ENCODE results near the gene DAPK2.

DAPK2 gene

DNA sequence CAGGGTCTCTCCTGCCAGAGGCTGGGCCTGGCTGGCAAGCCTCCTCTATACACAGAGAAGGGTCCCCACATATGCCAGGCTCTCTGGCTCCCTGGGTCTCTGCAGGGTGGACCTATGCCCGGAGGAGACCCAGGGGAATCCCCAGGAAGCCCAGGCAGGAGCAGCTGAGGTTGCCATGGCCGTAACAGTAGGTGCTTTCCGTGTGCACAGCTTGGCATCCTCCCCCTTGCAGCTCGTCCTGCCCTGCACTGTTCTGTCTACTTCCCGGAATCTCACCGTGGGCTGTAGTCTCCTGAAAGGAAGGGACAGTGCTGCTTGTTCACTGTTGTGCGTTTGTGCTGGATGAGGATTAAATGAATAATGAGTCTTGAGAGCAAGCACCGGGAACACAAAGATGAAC lies 47.8 kb downstream of the DAPK2 start:
- no peak for DNase-seq (ENCODE audit: low read depth in 2 of 2)

DNA sequence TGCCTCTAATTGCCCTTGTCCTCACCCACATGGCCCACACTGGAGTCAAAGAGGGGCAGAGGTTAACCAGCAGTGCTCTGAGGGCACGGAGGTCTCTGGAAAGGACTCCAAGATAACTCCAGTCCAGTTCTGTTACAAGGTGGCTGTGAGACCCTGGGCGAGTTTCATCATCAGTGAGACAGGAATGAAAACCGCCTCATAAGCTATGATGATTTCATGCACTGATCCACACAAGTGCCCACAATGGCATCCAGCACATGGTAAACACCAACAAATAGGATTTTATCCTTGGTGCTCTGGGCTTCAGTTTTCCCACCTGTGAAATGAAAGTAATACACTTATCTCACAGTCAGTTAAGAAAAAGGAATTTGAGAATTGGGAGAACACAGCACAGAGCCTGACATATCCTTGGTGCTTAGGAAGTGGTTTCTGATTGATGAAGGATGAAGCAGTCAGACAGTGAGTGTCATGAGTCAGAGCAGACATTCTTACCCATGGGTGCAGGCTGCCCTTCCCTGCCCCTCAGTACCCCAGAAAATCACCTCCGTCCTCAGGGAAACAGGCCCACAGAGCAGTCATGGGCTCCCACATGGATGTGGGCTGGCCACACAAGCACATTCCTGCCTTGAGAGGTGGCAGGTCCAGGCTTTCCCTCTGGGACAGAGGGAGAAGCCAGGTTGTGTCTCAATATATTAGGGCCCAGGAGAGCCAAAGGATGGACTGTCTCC lies 48.4 kb downstream of the DAPK2 start:
- DNase-seq (ENCODE audit: low read depth in 2 of 2): no peak

GRCh38 chr15:63996794-63997357 lies 49.4 kb downstream of the DAPK2 start:
- no peak for DNase-seq (ENCODE audit: low read depth in 2 of 2)

- DNase-seq (ENCODE audit: low read depth in 2 of 2): no peak
Observed at GRCh38 chr15:63995789-63996188, 50.5 kb downstream of the DAPK2 start.

DNA sequence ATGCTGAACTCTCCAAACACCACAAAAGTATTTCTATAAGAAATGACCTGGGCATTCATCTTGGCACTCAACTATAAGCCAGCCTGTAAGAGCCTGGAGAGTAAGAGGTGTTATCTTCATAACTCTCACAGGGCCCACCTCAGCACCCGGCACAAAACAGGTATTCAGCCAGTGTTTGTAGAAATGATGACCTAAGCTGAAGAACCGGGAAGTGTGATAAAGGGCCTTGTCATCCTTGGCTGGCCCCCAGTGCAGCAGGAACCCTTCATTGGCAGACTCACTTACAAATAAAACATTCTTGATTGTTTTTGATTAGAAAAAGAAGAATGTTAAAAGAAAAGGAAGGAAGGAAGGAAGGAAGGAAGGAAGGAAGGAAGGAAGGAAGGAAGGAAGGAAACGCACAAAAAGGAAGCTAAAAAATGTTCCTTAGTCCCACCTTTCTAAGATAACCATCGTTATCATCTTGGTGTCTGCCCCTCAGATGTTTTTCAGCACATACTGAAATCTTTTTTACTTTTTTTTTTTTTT lies 52.1 kb downstream of the DAPK2 start:
- no peak for DNase-seq (ENCODE audit: low read depth in 2 of 2)

DNA sequence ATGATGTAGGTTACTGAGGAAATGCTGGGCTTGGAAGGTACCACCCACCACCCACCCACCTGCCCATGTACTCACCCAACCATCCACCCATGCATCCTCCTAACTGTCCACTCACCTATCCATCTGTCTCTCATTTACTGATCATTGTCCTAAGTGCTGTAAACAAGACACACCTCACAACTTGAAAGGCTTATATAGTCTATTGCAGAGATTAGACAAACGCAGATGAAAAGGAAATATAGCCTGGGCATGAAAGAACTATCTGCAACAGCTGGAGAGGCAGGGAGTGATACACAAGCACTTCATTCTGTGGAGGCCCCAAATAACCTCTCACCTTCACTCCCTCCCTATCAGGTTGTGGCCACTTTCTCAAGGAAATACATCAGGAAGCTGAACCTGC lies 54.0 kb downstream of the DAPK2 start:
- DNase-seq (ENCODE audit: low read depth in 2 of 2): no peak

GRCh38 chr15:63991706-63992105 lies 54.6 kb downstream of the DAPK2 start:
- DNase-seq (ENCODE audit: low read depth in 2 of 2): no peak

DNA sequence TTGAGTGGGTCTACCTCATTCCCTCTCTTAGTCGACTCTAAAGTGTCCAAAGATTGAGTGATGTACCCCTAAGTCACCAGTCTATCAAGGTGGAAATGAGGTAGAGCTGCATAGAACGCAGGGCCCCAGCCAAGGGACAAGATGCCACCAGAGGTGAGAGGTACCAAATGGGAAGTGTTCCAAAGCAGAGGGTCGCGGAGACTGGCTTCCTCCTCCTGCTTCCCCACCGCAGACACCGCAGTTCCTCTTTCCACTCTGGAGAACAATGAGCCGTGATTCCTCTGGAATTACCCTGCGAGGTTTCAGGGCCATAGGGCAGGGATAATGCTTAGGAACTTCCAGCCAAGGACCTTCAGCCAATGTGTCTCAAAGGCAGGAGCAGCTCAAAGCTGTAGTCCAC lies 55.8 kb downstream of the DAPK2 start:
- no peak for DNase-seq (ENCODE audit: low read depth in 2 of 2)

DNA sequence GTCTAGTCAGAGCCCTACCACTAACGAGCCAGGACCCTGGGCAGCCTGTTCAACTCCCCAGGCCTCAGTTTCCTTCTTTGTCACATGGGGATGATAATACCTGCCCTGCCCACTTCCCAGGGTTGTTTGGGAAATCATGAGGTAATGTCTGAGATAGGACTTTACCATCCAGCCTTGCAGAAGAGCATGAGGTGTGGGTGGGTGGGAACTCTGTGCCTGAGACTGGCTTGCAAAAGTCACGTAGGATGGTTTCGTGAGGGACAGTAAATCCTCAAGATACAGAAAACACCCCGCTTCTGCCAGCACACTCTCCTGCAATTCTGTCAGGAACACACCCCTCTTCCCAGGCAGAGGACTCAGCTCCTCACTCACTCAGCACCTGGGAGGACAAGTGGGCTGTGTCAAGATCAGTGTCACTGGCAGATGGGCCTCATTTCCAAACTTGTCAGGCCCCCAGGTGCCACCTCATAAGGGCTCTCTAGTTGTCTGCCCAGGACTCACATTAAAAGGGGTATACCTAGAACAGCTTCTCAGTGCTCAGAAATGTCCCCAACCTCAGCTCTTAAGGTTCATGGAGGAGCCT lies 58.4 kb downstream of the DAPK2 start:
- no peak for DNase-seq (ENCODE audit: low read depth in 2 of 2)

GRCh38 chr15:63986751-63987341 lies 59.4 kb downstream of the DAPK2 start:
- no peak for DNase-seq (ENCODE audit: low read depth in 2 of 2)

- no peak for DNase-seq (ENCODE audit: low read depth in 2 of 2)
Observed at GRCh38 chr15:63986185-63986680, 60.1 kb downstream of the DAPK2 start.

GRCh38 chr15:63985221-63986184 lies 60.8 kb downstream of the DAPK2 start:
- no peak for DNase-seq (ENCODE audit: low read depth in 2 of 2)

- no peak for DNase-seq (ENCODE audit: low read depth in 2 of 2)
Observed at GRCh38 chr15:63984331-63984730, 62.0 kb downstream of the DAPK2 start.

GRCh38 chr15:63983061-63983711 lies 63.1 kb downstream of the DAPK2 start:
- no peak for DNase-seq (ENCODE audit: low read depth in 2 of 2)

GRCh38 chr15:63982381-63982854 lies 63.9 kb downstream of the DAPK2 start:
- DNase-seq (ENCODE audit: low read depth in 2 of 2): no peak

DNA sequence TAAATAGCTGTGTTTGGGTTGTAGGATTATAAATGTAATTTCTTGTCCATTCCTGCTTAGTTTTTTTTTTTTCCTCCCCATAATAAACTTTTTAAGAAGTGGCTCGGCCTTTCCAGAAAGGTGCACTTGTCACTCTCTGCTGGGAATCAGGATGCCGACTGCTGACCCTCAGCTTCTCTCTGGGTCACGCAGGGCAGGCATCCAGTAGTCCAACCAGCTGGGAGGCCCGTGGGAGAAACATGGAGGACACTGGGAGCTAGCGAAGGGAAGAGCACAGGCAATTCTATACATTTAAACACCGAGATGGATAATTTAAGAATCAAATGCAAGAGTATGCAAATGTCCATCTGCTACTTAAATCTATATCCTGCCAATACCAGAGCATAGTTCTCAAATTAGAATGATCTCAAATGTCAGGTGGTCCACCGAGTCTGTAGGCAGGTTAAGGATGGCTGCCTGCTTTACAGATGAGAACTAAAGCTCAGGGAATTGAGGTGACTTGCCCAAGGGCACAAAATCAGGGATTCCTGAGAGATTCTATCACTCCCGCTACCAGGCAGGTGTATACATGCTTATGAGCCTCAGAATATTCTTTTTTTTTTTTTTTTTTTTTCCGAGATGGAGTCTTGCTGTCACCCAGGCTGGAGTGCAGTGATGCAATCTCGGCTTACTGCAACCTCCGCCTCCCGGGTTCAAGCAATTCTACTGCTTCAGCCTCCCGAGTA lies 64.5 kb downstream of the DAPK2 start:
- no peak for DNase-seq (ENCODE audit: low read depth in 2 of 2)

GRCh38 chr15:63979262-63979793 lies 67.0 kb downstream of the DAPK2 start:
- no peak for DNase-seq (ENCODE audit: low read depth in 2 of 2)

GRCh38 chr15:63978511-63979261 lies 67.6 kb downstream of the DAPK2 start:
- no peak for DNase-seq (ENCODE audit: low read depth in 2 of 2)

- DNase-seq (ENCODE audit: low read depth in 2 of 2): no peak
Observed at GRCh38 chr15:63977119-63977518, 69.2 kb downstream of the DAPK2 start.

All from stimulated activated CD4-positive, alpha-beta T cell treated with anti-CD3 and anti-CD28 coated beads, Interleukin-15, amount 100 ng/mL, for 48 hours (primary cell).